ENCODE measurements around the gene SENP7. TPM values are rescaled to one million over a fixed set of nuclear protein-coding genes. Genes with fewer than 3 reads are reported as not detected.
"Not testable (repeated sequence)": the region's sequence is repeated elsewhere in the genome, so short reads cannot be mapped to it uniquely, and the experiment has no call there.

The SENP7 gene
- 26.2 and 26.8 TPM in 2 replicates for total RNA-seq
- long read RNA-seq, full-length matches to known transcripts = 1 of 31 reads
- long read RNA-seq, partial matches to known transcripts = 20 of 31 reads
- long read RNA-seq, other reads (novel, unspliced or antisense) = 10 of 31 reads

- H3K27ac Mint-ChIP-seq (ENCODE audit: unreplicated experiment) = peak within 1 kb of the TSS; percentile 93
- H3K9me3 Mint-ChIP-seq = peaks cover 2% of the 10 kb centered on the region
- TF ChIP-seq CTCF (conservative IDR thresholded peaks at IDR 0.05) = no peak
- peak within 1 kb of the TSS; percentile 97 for H3K4me3 Mint-ChIP-seq
- peaks cover 7% of the 10 kb centered on the region for H3K36me3 Mint-ChIP-seq (ENCODE audit: low read depth)
- peak; percentile 68 for DNase-seq (ENCODE audit: low read depth, low spot score)
- H3K4me1 Mint-ChIP-seq = peaks cover 28% of the 10 kb centered on the region
- H3K27me3 Mint-ChIP-seq (ENCODE audit: low read depth) = peaks cover 24% of the 10 kb centered on the region
Measured at GRCh38 chr3:101512646-101513418, at the start of gene SENP7. Gene SENP7 (minus strand): TSS chr3:101513212. CDS start chr3:101513130, 82 bp downstream.

GRCh38 chr3:101561630-101562328 lies 48.8 kb upstream of the SENP7 start, which contains the start of gene TRMT10C:
Gene TRMT10C (plus strand): TSS chr3:101561868. CDS start chr3:101564782, 2,914 bp downstream.
- H3K4me1 Mint-ChIP-seq = peaks cover 30% of the 10 kb centered on the region
- DNase-seq (ENCODE audit: low read depth, low spot score) = peak; percentile 82
- H3K9me3 Mint-ChIP-seq = no peaks in the 10 kb centered on the region

GRCh38 chr3:101556064-101556463 lies 43.1 kb upstream of the SENP7 start:
- H3K4me1 Mint-ChIP-seq = peaks cover 3% of the 10 kb centered on the region
- peaks cover 3% of the 10 kb centered on the region for H3K9me3 Mint-ChIP-seq

More at GRCh38 chr3:101561630-101562328, 48.8 kb upstream of the SENP7 start, which contains the start of gene TRMT10C:
- Mint-ChIP-seq H3K36me3 (ENCODE audit: low read depth) (peaks cover 5% of the 10 kb centered on the region), H3K4me3 (peak within 1 kb of the TSS; percentile 99), H3K27ac (ENCODE audit: unreplicated experiment) (peak within 1 kb of the TSS; percentile 98), H3K27me3 (ENCODE audit: low read depth) (peaks cover 10% of the 10 kb centered on the region)
- no peak for TF ChIP-seq CTCF (conservative IDR thresholded peaks at IDR 0.05)

GRCh38 chr3:101553381-101553780 lies 40.4 kb upstream of the SENP7 start:
- not testable (repeated sequence) for H3K4me1 Mint-ChIP-seq; H3K36me3 Mint-ChIP-seq (ENCODE audit: low read depth); DNase-seq (ENCODE audit: low read depth, low spot score); H3K9me3 Mint-ChIP-seq; H3K27ac Mint-ChIP-seq (ENCODE audit: unreplicated experiment); H3K4me3 Mint-ChIP-seq; H3K27me3 Mint-ChIP-seq (ENCODE audit: low read depth)

More at GRCh38 chr3:101556064-101556463, 43.1 kb upstream of the SENP7 start:
- no peak for DNase-seq (ENCODE audit: low read depth, low spot score)
- Mint-ChIP-seq H3K4me3 (no peak overlapping the region), H3K36me3 (ENCODE audit: low read depth) (no peaks in the 10 kb centered on the region), H3K27ac (ENCODE audit: unreplicated experiment) (no peak overlapping the region), H3K27me3 (ENCODE audit: low read depth) (peaks cover 13% of the 10 kb centered on the region)
- no peak for TF ChIP-seq CTCF (conservative IDR thresholded peaks at IDR 0.05)

- DNase-seq (ENCODE audit: low read depth, low spot score); H3K4me1 Mint-ChIP-seq; H3K36me3 Mint-ChIP-seq (ENCODE audit: low read depth); H3K4me3 Mint-ChIP-seq; H3K27ac Mint-ChIP-seq (ENCODE audit: unreplicated experiment): not testable (repeated sequence)
- Mint-ChIP-seq H3K9me3 (peaks cover 11% of the 10 kb centered on the region), H3K27me3 (ENCODE audit: low read depth) (peaks cover 20% of the 10 kb centered on the region)
Measured at GRCh38 chr3:101551359-101552081, 38.5 kb upstream of the SENP7 start.

- H3K4me1 Mint-ChIP-seq = no peaks in the 10 kb centered on the region
- no peak for TF ChIP-seq CTCF (conservative IDR thresholded peaks at IDR 0.05)
- no peak for DNase-seq (ENCODE audit: low read depth, low spot score)
- H3K27me3 Mint-ChIP-seq (ENCODE audit: low read depth) = peaks cover 27% of the 10 kb centered on the region
- H3K36me3 Mint-ChIP-seq (ENCODE audit: low read depth) = no peaks in the 10 kb centered on the region
- no peak overlapping the region for H3K27ac Mint-ChIP-seq (ENCODE audit: unreplicated experiment)
- no peak overlapping the region for H3K4me3 Mint-ChIP-seq
- peaks cover 11% of the 10 kb centered on the region for H3K9me3 Mint-ChIP-seq
Measured at GRCh38 chr3:101549473-101549872, 36.5 kb upstream of the SENP7 start.

Measured in neural crest cell (in vitro differentiated cells).